ENCODE data around the gene SUCLG2. TPM values are rescaled to one million over a fixed set of nuclear protein-coding genes. Genes with fewer than 3 reads are reported as not detected.
"Not testable (repeated sequence)": the region's sequence is repeated elsewhere in the genome, so short reads cannot be mapped to it uniquely, and the experiment has no call there.

SUCLG2 gene
- total RNA-seq, 1 experiment from 2014 or later, result 38.5 TPM

- H4K91ac ChIP-seq (ENCODE audit: insufficient read length, low read depth, low read length), result no peak overlapping the region
- no peak overlapping the region; a peak in 1 of 5 replicates for H3K4me3 Mint-ChIP-seq
- no peak overlapping the region for H4K8ac ChIP-seq (replicated peaks; ENCODE audit: insufficient read length, low read depth, low read length)
- H3K27me3 ChIP-seq (ENCODE audit: insufficient read depth, low read length), result no peaks in the 10 kb centered on the region
- H3K4ac ChIP-seq (ENCODE audit: low read depth, low read length), result no peak overlapping the region
- H4K5ac ChIP-seq (ENCODE audit: insufficient read length, low read depth, low read length), result no peak overlapping the region
- H3T11ph ChIP-seq (ENCODE audit: low read length), result no peak overlapping the region
- no peaks in the 10 kb centered on the region for H4K20me1 ChIP-seq (ENCODE audit: control insufficient read depth, insufficient read depth, insufficient read length)
- no CpG with 5 or more reads among the region's 8 CpGs for WGBS (ENCODE audit: extremely low coverage, insufficient read length, low lambda C conversion rate)
- H3K27ac ChIP-seq (ENCODE audit: insufficient read length, low read depth, low read length), result no peak overlapping the region
- peaks cover 0 to 5% (median 2%) of the 10 kb centered on the region in 3 experiments; a peak in 4 of 7 replicates for H3K36me3 Mint-ChIP-seq (ENCODE audit: insufficient read depth in 1 of 3, low read depth in 3 of 3)
- H3K18ac ChIP-seq (ENCODE audit: insufficient read length, low read depth, low read length), result no peak overlapping the region
- H3K9ac ChIP-seq (ENCODE audit: extremely low read depth, insufficient read length, low read length), result no peak overlapping the region
- H2AFZ ChIP-seq (ENCODE audit: low read length), result no peak overlapping the region
- H3K27me3 Mint-ChIP-seq (ENCODE audit: low read depth), result no peaks in the 10 kb centered on the region; the same call in 1 of the 2 replicates
- no peak overlapping the region for H3K27ac Mint-ChIP-seq
- no peaks in the 10 kb centered on the region for H3K9me3 ChIP-seq (ENCODE audit: control insufficient read depth, low read depth, low read length)
- no peaks in the 10 kb centered on the region for H3K4me1 ChIP-seq (ENCODE audit: insufficient read depth, low read length)
- no peak overlapping the region for H3K14ac ChIP-seq (ENCODE audit: insufficient read depth, low read length)
- no peak overlapping the region for H2AK5ac ChIP-seq (ENCODE audit: insufficient read length, low read length)
- H2BK120ac ChIP-seq (ENCODE audit: low read depth, low read length, poor library complexity, severe bottlenecking), result no peak overlapping the region
- peaks cover 9 to 15% of the 10 kb centered on the region in 2 experiments for H3K4me1 Mint-ChIP-seq
- H3K23me2 ChIP-seq (ENCODE audit: insufficient read length, low read depth, low read length, poor library complexity, severe bottlenecking), result no peaks in the 10 kb centered on the region
- H2BK20ac ChIP-seq (ENCODE audit: low read depth, low read length, poor library complexity, severe bottlenecking), result no peak overlapping the region
- H3K79me2 ChIP-seq (ENCODE audit: insufficient read depth, low read length), result no peaks in the 10 kb centered on the region
- H3K4me2 ChIP-seq (ENCODE audit: insufficient read depth, insufficient read length, low read length), result no peak overlapping the region
- no peaks in the 10 kb centered on the region for H3K79me1 ChIP-seq (ENCODE audit: insufficient read depth, low read depth, low read length, poor library complexity, severe bottlenecking)
- H3K23ac ChIP-seq (ENCODE audit: insufficient read length, low read depth, low read length), result no peak overlapping the region
- peaks cover 2 to 7% of the 10 kb centered on the region in 2 experiments; a peak in 2 of 5 replicates for H3K9me3 Mint-ChIP-seq
- no peak overlapping the region for H2BK5ac ChIP-seq (ENCODE audit: insufficient read length, low read length)
- no peak overlapping the region for H3K56ac ChIP-seq (ENCODE audit: insufficient read length, low read depth, low read length)
- DNase-seq, result peak; percentile 32
- H2BK15ac ChIP-seq (ENCODE audit: low read depth, low read length), result no peak overlapping the region
- peak; percentile 44; the same call in 2 of the 3 replicates for TF ChIP-seq CTCF (conservative IDR thresholded peaks at IDR 0.05)
- H2BK12ac ChIP-seq (ENCODE audit: insufficient read length, low read depth, low read length), result no peak overlapping the region
These were observed 114.1 kb downstream of the SUCLG2 start for GRCh38 chr3:67540198-67540894.

GRCh38 chr3:67537203-67537602 lies 117.2 kb downstream of the SUCLG2 start:
- H4K91ac ChIP-seq (ENCODE audit: insufficient read length, low read depth, low read length); H3K36me3 Mint-ChIP-seq (ENCODE audit: insufficient read depth in 1 of 3, low read depth in 3 of 3); H2AK5ac ChIP-seq (ENCODE audit: insufficient read length, low read length); H3K9me3 Mint-ChIP-seq; H2BK20ac ChIP-seq (ENCODE audit: low read depth, low read length, poor library complexity, severe bottlenecking); H3T11ph ChIP-seq (ENCODE audit: low read length); H3K27me3 ChIP-seq (ENCODE audit: insufficient read depth, low read length); H3K9me3 ChIP-seq (ENCODE audit: control insufficient read depth, low read depth, low read length); H3K4me1 ChIP-seq (ENCODE audit: insufficient read depth, low read length); H2BK5ac ChIP-seq (ENCODE audit: insufficient read length, low read length); H3K4me2 ChIP-seq (ENCODE audit: insufficient read depth, insufficient read length, low read length); H2BK15ac ChIP-seq (ENCODE audit: low read depth, low read length); H3K4me3 Mint-ChIP-seq; H4K20me1 ChIP-seq (ENCODE audit: control insufficient read depth, insufficient read depth, insufficient read length); H3K14ac ChIP-seq (ENCODE audit: insufficient read depth, low read length); H2BK12ac ChIP-seq (ENCODE audit: insufficient read length, low read depth, low read length); H4K8ac ChIP-seq (replicated peaks; ENCODE audit: insufficient read length, low read depth, low read length); H3K9ac ChIP-seq (ENCODE audit: extremely low read depth, insufficient read length, low read length); H3K18ac ChIP-seq (ENCODE audit: insufficient read length, low read depth, low read length); H3K79me2 ChIP-seq (ENCODE audit: insufficient read depth, low read length); H3K27me3 Mint-ChIP-seq (ENCODE audit: low read depth); H3K27ac Mint-ChIP-seq; H3K23me2 ChIP-seq (ENCODE audit: insufficient read length, low read depth, low read length, poor library complexity, severe bottlenecking); H3K27ac ChIP-seq (ENCODE audit: insufficient read length, low read depth, low read length); DNase-seq; H4K5ac ChIP-seq (ENCODE audit: insufficient read length, low read depth, low read length); H2BK120ac ChIP-seq (ENCODE audit: low read depth, low read length, poor library complexity, severe bottlenecking); H2AFZ ChIP-seq (ENCODE audit: low read length); H3K79me1 ChIP-seq (ENCODE audit: insufficient read depth, low read depth, low read length, poor library complexity, severe bottlenecking); H3K56ac ChIP-seq (ENCODE audit: insufficient read length, low read depth, low read length); H3K23ac ChIP-seq (ENCODE audit: insufficient read length, low read depth, low read length); H3K4ac ChIP-seq (ENCODE audit: low read depth, low read length): not testable (repeated sequence)
- no CpG with 5 or more reads among the region's 4 CpGs for WGBS (ENCODE audit: extremely low coverage, insufficient read length, low lambda C conversion rate)
- peaks cover 7 to 10% of the 10 kb centered on the region in 2 experiments for H3K4me1 Mint-ChIP-seq

All from H9 (cell line).